OCI-LY7 (cell line): ENCODE data around the gene FRRS1.

Source experiments
- CTCF ChIP-seq: fragments of 200-600 bp; sonication (generic); conservative IDR thresholded peaks from 2 replicates; pipeline ENCODE4 v1.5.1; 2014; ENCODE audit warnings: mild to moderate bottlenecking, antibody characterized with exemption, low read length, moderate library complexity, mixed read lengths
- EZH2phosphoT487 ChIP-seq: fragments of 200-600 bp; sonication (generic); IDR thresholded peaks from 2 replicates; pipeline ENCODE4 v1.6.1; 2018; ENCODE audit warnings: low read depth, borderline replicate concordance, mild to moderate bottlenecking, mixed run types, antibody characterized with exemption, low read length, moderate library complexity, mixed read lengths

DNA sequence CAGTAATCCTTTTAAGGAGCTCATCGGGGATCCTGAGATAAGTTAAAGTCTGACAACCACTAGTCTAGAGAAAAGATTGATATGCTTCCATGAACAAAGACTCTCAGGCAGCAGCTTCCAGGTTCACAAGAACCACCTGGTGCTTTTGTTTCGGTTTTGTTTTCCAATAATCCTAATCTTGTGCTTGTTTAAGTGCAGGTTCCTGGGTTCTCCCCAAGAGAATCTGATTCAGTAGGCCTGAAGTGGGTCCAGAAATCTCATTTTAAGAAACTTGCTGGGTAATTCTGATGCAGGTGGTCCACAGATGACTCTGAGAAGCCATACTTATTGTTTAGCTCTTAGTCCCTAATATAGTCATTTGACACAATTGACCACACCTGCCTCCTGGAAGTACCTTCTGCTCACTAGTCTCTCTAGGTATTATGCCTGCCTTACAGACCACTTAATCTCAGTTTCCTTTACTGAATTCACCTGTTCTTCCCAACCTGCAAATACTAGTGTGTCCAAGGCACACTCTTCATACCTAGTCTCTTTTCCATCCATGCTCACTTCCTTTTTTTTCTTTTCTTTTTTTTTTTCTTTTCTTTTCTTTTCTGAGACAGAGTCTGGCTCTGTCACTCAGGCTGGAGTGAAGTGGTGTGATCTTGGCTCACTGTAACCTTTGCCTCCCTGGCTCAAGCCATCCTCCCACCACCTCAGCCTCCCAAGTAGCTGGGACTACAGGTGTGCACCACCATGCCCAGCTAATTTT lies 20.5 kb upstream of the FRRS1 start:
- no peak for TF ChIP-seq CTCF
- no peak for TF ChIP-seq EZH2phosphoT487
